Smooth muscle cell of the brain vasculature (primary cell): ENCODE measurements around the gene EHD4.

Experiments used
- DNase-seq: peaks from one replicate; pipeline ENCODE4 v3.0.0-alpha.2; 2012; ENCODE audit warnings: low read depth, low spot score

The EHD4 gene

DNA sequence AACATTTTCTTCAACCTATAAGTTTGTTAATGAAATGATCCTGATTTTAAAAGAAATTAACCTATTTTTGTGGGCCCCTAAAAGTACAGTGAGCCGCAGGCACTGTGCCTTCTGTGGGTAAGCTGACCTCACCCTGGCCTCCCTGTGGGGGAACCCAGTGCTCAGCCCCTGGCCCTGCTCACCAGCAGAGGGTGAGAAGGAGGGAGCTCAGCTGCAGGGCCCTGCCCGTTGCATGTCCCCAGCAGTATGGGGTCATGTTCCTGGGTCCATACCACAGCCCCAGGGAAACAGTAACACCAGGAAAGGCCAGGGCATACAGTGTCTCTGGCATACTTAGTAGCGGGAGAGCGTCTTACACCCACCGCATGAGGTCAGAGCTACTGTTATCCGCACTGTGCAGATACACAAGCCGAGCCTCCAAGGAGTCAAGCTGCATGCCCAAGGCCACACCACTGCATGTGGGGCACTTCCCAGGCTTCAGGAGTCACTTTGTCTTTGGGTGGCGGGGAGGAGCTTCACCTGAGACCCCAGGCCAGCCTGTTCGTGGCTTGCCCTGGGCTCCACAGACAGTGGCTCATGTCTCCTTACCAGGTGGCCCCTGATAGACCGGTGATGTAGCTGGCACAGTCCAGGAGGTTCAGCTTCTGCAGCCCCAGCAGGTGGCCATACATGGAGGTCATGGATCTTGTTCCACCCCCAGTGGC, 22.6 kb upstream of the EHD4 start:
- no peak for DNase-seq

DNA sequence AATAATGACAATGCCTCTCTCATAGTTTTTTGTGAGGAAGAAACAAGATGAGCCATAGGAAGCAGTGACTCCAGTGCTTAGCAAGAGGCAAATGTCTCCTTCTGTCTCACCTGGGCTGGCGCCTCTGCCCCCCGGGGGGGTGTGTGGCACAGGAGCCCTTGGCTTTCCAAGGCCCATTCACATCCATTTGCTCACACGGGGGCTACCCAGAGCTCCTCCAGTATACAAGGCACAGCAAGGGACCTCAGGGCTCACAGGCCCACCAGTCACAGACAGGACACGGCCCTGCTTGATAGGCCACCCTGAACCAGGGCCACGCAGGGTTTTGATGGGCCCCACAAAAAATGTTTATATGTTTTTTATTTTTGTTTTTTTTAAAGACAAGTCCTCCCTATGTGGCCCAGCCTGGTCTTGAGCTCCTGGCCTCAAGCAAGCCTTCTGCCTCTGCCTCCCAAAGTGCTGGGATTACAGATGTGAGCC, 21.9 kb upstream of the EHD4 start:
- no peak for DNase-seq

DNA sequence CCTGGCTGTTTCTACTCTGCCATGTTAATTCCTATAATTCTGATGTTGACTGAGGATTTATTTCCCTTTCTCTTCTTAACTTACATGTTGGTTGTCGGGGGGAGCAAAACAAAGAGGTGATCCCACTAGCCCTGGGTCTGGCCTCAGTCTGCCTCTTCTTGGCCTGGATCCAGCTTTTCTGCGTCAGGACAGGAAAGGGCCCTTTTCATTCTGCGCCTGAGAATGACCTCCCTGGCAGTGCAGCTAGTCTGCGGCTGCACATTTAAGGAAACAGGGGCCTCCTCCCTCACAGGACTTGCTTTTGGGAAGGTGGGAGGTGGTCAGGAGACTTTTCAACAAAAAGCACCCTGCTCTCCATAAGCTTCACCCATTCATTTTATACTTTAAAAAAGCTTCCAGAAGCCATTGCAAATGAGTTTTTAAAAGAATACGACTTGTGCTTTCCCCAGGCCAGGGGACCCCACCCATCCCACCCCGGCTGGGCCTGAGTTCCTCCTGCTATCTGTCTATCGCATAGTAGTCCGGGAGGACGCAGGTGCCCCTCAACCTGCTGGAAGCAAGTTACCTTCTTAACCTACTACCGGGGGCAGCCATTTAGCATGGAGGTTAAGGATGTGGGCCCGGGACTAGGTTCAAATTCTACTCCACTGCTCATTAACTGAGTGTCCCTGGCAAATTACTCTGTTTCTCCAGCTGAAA, 21.3 kb upstream of the EHD4 start:
- no peak for DNase-seq

DNA sequence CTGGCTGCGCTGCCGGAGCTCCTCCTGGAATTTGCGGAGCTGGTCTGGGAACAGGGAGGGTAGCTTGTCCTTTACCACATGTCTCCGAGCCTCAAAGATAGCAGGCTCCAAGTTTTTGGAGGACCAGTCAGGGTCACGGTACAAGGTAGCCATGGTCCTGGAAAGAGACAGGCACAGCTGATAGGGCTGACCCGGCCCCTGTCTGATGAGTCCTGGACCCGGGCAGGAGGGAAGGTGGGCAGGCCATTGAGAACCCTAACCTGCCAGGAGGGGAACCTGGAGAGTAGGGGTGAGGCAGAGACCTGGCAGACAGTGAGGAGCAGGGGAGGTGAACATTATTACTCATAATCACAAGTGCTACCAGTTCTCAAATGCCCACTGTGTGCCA, 20.4 kb upstream of the EHD4 start:
- DNase-seq: no peak

DNA sequence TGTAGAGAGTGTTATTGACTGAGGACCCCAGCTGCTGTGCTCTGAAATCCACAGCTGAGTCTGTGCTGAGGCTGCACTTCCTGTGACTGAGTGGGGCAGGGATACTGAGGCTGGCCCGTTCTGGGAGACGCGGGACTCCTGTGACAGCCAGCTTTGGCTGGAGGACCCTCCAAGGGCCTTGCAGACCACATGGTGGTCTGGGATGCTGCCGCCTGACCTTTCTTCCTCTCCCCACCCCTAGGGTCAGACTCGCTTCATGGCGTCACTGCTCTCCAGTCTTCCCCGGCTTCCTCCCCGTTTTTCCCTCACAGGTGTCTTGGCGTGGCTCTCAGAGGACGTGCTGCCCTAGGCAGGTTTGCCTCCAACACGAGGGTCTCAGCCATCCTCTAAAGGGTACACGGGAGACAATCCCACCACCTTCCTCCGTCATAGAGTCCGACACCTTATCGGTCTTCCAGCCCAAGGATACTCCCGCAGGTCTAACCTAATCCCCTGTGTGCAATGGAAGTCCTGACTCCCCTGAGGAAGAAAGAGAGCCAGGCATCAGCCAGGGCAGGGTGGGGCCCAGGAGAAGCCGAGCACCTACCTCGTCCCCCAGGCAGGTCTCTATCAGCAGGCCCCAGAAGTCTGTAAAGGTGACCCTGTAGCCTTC, 19.9 kb upstream of the EHD4 start:
- no peak for DNase-seq

DNA sequence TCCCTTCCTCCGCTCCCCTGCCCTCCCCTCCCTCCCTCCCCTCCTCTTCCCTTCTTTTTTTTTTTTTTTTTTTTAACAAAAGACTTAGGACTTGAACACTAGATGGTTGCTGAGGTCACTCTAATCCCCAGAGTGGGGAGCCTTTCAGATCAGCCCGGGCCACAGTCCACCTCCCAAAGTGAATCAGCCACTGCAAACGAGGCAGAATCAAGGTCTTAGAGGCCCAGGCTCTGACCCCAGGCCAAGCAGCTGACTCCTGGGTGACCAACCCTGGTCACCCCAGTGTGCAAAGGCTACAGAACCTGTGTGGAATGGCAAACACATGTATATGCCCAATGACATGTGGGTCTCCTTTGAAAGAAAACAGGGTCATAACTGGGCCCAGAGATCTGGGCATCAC, 18.3 kb upstream of the EHD4 start:
- no peak for DNase-seq

DNA sequence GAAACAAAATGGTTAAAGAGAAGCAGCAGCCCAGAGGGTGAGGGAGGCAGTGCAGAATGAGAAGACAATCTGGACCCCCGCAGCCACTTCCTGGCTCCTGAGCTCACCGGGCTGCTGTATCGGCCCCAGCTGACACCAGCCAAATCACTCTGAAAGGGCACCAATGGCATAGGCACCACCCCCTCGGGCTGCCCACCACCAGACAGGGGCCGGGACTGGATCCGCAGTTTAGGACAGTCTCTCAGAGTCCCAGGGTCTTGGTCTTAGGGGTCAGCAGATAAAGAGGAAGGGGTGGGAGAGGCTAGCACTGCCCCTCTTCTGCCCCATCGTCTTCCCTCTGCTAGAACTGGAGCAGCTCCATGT, 17.9 kb upstream of the EHD4 start:
- DNase-seq: no peak

DNA sequence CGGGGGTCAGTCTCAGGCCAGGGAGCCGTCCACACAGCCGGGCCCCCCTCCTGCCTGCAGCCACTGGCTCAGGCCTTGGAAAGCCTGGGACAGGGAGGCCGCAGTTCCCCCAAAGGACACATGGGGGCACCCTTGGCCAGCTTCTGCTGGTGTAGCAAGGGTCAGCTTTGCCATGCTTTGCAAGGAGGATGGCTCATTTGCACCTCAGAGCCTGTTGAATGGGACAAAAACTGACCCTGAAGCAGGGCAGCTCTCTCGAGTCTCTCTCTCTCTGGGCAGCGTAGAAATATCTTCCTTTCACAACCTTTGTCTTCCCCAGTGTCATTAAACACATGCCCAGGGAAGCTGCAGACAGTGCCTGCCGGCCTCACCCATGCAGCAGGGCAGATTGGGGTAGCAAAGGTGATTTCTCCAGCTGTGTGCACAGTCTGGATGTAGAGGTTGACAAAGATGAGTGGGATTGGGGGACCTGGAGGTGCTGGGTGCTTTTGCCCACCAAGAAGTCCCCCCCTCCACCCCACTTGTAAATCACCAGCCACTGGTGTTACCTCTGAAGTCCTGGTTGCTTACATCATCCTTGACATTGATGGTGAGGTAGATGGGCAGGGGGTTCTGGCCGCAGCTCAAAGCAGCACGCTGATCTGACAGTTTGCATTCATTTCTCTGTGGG, 17.4 kb upstream of the EHD4 start:
- DNase-seq: peak; percentile 35

DNA sequence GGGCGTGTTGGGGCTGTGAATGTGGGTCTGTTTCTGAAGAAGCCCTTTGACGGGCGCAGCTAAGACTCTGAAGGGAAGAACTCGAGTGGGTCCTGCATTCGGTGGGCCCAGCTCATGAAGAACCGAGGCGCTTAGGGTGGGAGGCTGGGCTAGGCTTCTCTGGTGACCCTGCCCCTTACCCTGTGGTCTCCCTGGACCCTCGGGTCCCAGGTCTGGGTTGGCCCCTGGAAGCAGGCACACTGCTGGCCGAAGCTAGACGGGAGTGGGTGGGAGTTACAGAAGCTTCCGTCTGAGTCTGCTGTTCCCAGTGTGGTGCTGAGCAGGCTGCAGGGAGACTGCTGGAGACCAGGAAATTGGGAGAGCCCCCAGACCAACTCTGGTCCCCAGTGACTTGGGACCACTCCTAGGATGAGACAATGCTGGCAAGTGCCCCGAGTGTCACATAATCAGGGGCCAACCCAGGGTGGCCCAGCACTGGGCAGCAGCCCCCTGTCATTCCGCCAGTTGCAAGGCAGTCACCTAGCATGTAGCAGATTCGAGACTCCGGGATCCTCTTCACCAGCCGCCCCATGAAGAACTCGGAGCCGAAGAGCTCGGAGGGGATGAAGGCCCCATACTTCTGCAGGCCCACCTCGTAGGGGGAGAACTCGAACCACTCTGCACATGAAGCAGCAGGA, 16.7 kb upstream of the EHD4 start:
- DNase-seq: no peak

DNA sequence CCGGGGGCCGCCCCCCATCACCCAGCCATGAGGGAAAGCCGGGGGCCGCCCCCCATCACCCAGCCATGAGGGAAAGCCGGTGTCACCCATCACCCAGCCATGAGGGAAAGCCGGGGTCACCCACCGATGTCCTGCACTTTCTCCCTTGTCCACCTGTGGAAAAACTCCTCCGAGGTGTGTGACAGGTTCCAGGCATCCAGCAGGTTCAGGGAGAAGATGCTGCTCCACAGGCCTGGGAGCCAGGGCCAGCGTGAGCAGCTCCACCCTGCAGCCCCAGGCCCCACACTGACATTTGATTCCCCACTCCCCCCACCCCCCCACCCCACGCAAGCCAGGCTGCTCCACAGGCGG, 15.5 kb upstream of the EHD4 start:
- no peak for DNase-seq

DNA sequence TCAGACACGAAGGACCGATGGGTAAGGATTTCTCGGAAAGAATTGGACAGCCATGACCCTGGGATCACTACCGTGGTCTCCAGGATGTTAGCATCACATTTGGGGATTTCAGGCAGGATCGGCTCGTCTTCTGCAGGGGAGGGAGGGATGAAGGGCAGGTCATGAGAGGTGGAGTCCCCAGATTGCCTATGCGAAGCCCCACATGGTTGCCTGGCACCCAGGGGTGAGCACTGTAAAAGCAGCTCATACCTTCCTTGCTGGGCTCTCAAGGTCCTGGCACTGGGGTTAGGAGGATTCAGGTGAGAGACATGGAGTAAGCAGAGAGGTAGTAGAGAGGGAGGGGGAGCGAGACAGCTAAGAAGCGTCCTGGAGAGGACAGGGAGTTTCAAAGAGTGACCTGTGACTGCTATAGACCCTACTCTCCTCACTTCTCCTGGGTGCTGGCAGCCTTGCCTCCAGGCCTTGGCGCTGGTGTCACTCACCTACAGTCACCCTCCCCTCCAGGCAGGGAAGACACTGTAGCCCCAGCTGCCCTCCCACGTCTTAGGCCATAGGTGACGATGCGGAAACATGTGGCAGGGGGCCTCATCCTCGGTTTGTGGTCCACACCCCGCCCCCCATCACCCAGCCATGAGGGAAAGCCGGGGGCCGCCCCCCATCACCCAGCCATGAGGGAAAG, 15.0 kb upstream of the EHD4 start:
- DNase-seq: no peak

DNA sequence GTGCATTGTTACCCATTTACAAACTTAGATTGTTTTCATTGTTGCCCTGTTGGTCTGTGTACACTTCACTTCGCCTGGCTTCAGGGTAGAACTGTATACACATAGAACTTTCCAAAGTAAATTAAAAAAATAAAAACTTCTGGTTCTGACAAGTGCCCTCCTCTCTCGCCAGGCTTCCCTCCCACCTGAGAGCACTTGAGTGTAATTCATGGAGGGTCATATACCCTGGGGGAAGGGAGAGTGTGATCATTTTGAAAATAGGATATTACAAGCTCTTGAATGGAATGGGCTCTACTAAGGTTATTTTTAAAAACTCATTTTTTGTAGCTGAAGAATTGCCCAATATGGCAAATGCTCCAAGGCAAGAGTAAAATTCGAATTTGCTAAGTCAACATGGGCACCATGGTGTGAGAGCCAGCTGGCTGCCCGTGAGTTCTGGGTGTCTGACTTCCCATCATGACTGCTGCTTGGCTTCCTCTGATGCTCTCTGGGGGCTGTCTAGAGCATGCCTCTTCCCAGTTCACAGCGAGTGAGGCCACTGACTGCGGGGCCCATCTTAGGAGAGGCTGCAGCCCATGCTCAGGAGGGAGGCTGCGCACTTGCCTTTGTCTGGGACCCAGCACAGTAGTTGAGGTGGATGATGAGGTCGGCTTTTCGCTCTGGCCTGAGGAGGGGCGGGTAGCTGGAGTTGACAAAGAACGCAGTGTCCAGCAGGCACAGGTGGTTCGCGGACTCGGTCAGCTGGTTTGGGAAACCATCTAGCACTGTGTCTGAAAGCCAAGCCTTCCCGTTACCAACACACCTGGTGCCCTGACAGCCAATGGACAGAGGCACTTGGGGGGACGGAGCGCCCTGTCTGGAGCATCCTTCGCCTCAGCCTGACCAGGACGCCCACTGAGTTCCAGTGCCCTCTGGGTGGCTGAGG, 13.1 kb upstream of the EHD4 start:
- DNase-seq: no peak

DNA sequence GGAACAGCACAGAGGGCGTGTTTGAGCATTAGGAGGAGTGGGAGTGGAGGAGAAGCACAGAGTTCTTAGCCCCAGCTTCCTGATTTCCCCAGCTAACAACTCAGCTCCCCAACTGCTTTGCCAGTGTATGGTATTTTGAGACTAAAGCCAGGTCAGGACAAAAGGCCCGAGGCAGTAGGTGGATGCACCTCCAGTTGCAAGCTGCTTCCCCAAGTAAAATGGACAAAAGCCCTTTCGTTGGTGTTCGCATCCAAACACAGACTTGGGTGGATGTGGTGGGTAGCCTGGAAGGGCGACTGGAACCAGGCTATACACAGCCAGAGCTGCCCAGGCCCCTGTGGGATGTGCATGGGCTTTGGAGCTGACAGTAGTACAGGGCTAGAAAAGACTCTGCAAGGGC, 12.3 kb upstream of the EHD4 start:
- no peak for DNase-seq

DNA sequence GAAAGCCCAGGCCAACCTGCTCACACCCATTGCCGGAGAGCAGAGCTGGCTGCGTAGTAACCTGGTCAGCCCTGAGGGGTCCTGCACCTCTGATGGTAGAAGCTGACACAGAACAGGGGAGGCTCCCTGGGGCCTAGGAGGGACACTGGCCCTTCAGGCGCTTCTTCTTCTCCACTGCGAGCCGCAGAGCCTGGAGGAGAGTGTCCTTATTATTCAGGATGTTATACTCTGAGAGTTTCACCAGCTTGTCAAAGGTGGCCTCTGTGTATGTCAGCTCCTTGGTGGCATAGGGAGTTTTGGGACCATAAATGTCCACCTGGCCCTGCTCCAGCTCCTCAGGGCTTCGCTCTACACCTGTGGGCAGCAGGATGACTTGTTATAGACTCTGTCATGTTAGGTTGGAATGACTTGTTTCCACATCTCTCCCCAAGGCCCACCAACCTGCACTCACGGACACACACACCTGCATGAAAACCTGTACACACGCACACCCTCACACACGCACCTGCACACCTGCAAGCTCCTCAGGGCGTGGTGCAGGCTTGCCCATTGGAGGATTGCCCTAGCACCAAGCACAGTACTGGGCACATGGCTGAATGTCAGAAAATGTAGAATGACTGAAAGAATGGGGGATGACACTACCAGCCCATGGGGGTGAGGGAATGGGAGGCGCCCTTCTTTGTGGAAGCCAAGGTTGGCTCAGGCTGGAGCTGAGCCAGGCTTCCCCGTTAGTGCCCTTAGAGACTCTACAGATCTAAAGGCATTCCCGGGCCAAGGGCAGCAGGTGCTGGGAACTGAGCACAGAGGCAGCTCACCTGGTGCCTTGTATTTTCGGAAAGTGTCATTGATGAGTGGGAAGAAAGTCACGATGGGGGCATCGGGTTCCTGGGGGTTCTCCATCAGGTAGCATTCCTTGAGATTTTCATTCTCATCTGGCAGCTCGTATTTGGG, 11.5 kb upstream of the EHD4 start:
- no peak for DNase-seq

DNA sequence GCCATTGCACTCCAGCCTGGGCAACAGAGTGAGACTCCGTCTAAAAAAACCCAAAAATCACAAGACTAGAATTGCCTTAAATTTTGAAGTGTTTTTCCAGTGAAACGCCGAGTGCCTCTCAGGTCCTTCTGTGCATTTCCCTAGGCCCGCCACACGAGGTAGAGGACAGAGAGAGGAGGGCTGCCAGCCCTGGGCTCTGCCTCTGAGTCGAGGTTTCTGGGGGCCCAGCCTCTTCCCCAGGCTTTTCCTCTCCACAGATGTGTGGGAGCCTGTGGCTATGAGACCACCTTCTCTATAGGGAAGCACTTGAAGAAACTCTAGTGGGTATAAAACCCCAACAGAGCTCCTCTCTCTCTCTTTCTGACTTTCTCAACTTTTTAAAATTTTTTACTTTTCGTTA, 10.9 kb upstream of the EHD4 start:
- no peak for DNase-seq

DNA sequence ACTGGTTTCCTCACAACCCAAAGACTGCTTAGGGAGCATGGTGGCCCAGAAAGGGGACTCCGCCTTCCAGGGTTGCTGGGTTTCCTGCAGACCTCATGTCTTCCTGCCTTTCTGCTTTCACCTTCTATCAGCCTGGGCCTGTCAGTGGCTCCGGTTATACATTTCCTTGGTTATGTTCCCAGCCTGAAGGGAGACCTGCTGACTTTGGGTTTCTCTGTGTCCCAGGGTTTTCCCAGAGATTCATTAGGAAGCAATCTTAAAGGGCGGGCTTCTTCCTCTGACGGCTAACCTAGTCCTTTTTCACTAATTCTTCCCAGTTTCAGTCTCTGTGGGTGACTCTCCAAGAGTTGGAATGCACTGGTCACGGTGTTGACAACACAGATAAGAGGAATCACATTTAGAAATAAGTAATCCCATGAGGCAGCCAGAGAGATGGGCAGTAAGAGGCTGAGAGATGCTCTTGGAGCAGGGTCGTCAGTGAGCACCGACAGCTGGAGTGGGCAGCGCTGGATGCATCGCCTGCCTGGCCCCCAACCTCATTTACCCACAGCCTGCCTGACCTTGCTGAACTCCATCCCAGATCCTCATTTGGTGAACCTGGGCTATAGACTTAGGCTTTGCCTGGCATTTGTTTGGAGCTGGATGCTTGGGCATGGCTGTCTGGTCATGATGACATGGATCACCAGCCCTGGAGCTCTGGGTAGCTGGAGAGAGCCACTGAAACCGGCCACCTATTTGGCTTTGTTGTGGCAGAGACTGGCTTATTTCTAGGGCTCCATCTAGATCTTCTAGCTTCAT, 10.0 kb upstream of the EHD4 start:
- DNase-seq: no peak

DNA sequence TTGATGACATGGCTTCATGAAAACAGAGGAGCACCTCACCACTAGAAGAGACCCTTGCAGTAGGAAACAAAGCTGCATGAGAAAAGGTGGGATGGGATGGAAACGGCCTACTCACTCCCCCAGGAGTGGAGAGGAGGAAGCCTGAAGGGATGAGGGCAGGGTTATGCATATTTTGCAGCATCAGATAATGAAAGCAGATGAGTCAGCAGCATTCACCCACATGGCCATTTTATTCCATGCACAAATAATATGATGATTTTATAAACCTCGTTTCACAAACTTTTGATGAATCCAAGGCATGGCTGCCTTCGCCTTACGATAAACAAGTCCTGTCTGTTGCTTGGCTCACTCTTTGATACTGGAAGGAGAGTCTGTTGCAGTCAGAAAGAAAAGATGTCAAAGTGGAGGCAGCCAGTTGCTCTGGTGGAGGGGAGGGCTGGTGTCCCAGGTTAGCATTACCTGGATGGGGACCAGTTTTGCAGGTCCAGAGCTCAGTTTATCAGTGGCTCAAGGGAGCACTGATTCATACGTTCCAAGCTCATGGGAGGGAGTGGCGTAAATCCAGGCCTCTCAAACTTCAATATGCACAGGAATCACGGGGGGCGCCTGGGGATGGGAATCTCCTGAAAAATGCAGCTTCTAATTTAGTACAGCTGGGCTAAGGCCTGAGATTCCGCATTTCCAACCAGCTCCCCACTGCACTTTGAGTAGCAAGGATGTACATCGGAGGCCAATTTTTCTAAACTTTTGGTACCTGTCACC, 9.2 kb upstream of the EHD4 start:
- no peak for DNase-seq
